ENCODE measurements around the gene BOC. TPM values are rescaled to one million over a fixed set of nuclear protein-coding genes. Genes with fewer than 3 reads are reported as not detected.

The BOC gene
- total RNA-seq, 1 experiment from 2014 or later: 3.5 TPM

DNA sequence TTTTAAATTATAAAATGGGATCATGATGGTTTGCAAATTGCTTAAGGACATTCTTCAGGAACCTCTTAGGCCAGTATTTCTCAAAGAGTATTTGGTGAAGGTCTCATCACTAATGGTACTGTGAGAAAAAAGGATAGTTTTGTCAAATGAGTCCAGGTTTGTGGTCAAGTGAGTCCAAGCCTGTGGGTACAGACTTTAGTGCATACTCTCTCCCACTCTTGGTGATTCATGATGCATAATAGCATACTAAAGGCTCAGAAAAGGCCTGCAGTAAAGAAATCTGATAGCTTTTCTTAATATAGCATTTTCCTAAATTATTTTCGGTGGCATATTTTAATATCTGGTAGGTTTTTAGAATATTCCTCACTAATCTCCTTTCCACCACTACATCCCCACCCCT is 20.0 kb downstream of the BOC start:
- H3K4me3 Mint-ChIP-seq: no peak overlapping the region
- Histone ChIP-seq H2BK12ac (ENCODE audit: insufficient read length, low read depth, low read length) (no peak overlapping the region), H4K8ac (replicated peaks; ENCODE audit: insufficient read length, low read depth, low read length) (no peak overlapping the region), H3K79me1 (ENCODE audit: insufficient read depth, low read depth, low read length, poor library complexity, severe bottlenecking) (no peaks in the 10 kb centered on the region), H3K23ac (ENCODE audit: insufficient read length, low read depth, low read length) (no peak overlapping the region), H2BK5ac (ENCODE audit: insufficient read length, low read length) (no peak overlapping the region), H2BK15ac (ENCODE audit: low read depth, low read length) (no peak overlapping the region), H4K91ac (ENCODE audit: insufficient read length, low read depth, low read length) (no peak overlapping the region), H3K23me2 (ENCODE audit: insufficient read length, low read depth, low read length, poor library complexity, severe bottlenecking) (no peaks in the 10 kb centered on the region), H3K4ac (ENCODE audit: low read depth, low read length) (no peak overlapping the region), H3K27ac (ENCODE audit: insufficient read length, low read depth, low read length) (no peak overlapping the region), H3T11ph (ENCODE audit: low read length) (no peak overlapping the region), H3K18ac (ENCODE audit: insufficient read length, low read depth, low read length) (no peak overlapping the region), H4K20me1 (ENCODE audit: control insufficient read depth, insufficient read depth, insufficient read length) (no peaks in the 10 kb centered on the region), H2BK20ac (ENCODE audit: low read depth, low read length, poor library complexity, severe bottlenecking) (no peak overlapping the region), H2BK120ac (ENCODE audit: low read depth, low read length, poor library complexity, severe bottlenecking) (no peak overlapping the region), H3K14ac (ENCODE audit: insufficient read depth, low read length) (no peak overlapping the region), H3K79me2 (ENCODE audit: insufficient read depth, low read length) (no peaks in the 10 kb centered on the region), H3K27me3 (ENCODE audit: insufficient read depth, low read length) (no peaks in the 10 kb centered on the region), H2AFZ (ENCODE audit: low read length) (no peak overlapping the region), H3K4me1 (ENCODE audit: insufficient read depth, low read length) (peaks cover 6% of the 10 kb centered on the region), H2AK5ac (ENCODE audit: insufficient read length, low read length) (no peak overlapping the region), H3K4me2 (ENCODE audit: insufficient read depth, insufficient read length, low read length) (no peak overlapping the region), H4K5ac (ENCODE audit: insufficient read length, low read depth, low read length) (no peak overlapping the region), H3K9ac (ENCODE audit: extremely low read depth, insufficient read length, low read length) (no peak overlapping the region), H3K56ac (ENCODE audit: insufficient read length, low read depth, low read length) (no peak overlapping the region), H3K9me3 (ENCODE audit: control insufficient read depth, low read depth, low read length) (no peaks in the 10 kb centered on the region)
- peaks cover 34 to 36% of the 10 kb centered on the region in 2 experiments for H3K4me1 Mint-ChIP-seq
- H3K27me3 Mint-ChIP-seq (ENCODE audit: low read depth): no peaks in the 10 kb centered on the region
- no peaks in the 10 kb centered on the region for H3K36me3 Mint-ChIP-seq (ENCODE audit: insufficient read depth in 1 of 3, low read depth in 3 of 3)
- no peaks in the 10 kb centered on the region for H3K9me3 Mint-ChIP-seq
- WGBS (ENCODE audit: extremely low coverage, insufficient read length, low lambda C conversion rate): no CpG with 5 or more reads among the region's 1 CpG
- H3K27ac Mint-ChIP-seq: no peak overlapping the region; a peak in 1 of 7 replicates
- DNase-seq: no peak
- TF ChIP-seq, protein P1, sequence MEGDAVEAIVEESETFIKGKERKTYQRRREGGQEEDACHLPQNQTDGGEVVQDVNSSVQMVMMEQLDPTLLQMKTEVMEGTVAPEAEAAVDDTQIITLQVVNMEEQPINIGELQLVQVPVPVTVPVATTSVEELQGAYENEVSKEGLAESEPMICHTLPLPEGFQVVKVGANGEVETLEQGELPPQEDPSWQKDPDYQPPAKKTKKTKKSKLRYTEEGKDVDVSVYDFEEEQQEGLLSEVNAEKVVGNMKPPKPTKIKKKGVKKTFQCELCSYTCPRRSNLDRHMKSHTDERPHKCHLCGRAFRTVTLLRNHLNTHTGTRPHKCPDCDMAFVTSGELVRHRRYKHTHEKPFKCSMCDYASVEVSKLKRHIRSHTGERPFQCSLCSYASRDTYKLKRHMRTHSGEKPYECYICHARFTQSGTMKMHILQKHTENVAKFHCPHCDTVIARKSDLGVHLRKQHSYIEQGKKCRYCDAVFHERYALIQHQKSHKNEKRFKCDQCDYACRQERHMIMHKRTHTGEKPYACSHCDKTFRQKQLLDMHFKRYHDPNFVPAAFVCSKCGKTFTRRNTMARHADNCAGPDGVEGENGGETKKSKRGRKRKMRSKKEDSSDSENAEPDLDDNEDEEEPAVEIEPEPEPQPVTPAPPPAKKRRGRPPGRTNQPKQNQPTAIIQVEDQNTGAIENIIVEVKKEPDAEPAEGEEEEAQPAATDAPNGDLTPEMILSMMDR (conservative IDR thresholded peaks at IDR 0.05): no peak
